H9 (cell line): Measurements from ENCODE around the gene TAF3. TPM values are rescaled to one million over a fixed set of nuclear protein-coding genes. Genes with fewer than 3 reads are reported as not detected.
A peak's percentile ranks its signal among the peaks of the same experiment; 100 is the strongest.

Source experiments
- DNase-seq: peaks from one replicate; pipeline ENCODE4 v3.0.0-alpha.2; 2017
- H2AFZ ChIP-seq: one replicate; pipeline ENCODE4 v1.6.1; 2013; ENCODE audit warnings: mild to moderate bottlenecking, low read length, control low read depth, moderate library complexity
- H2AK5ac ChIP-seq: 2 replicates; pipeline ENCODE4 v1.6.1; 2013; ENCODE audit warnings: low read length, control low read depth, mixed read lengths; ENCODE audit not compliant: insufficient read length
- H2BK120ac ChIP-seq: one replicate; pipeline ENCODE4 v1.6.1; 2013; ENCODE audit warnings: low read depth, mild to moderate bottlenecking, low read length, control low read depth, inconsistent platforms; ENCODE audit not compliant: poor library complexity, severe bottlenecking
- H2BK12ac ChIP-seq: 2 replicates; pipeline ENCODE4 v1.6.1; 2013; ENCODE audit warnings: low read length, control low read depth, mixed read lengths, low read depth; ENCODE audit not compliant: insufficient read length
- H2BK15ac ChIP-seq: 2 replicates; pipeline ENCODE4 v1.6.1; 2013; ENCODE audit warnings: low read depth, low read length, control low read depth
- H2BK20ac ChIP-seq: one replicate; pipeline ENCODE4 v1.6.1; 2013; ENCODE audit warnings: low read depth, mild to moderate bottlenecking, low read length, control low read depth, inconsistent platforms; ENCODE audit not compliant: poor library complexity, severe bottlenecking
- H2BK5ac ChIP-seq: 2 replicates; pipeline ENCODE4 v1.6.1; 2013; ENCODE audit warnings: low read length, control low read depth, mixed read lengths; ENCODE audit not compliant: insufficient read length
- H3K14ac ChIP-seq: 2 replicates; pipeline ENCODE4 v1.6.1; 2013; ENCODE audit warnings: low read length, control low read depth; ENCODE audit not compliant: insufficient read depth
- H3K18ac ChIP-seq: 2 replicates; pipeline ENCODE4 v1.6.1; 2013; ENCODE audit warnings: low read depth, mild to moderate bottlenecking, mixed read lengths, low read length, control low read depth; ENCODE audit not compliant: insufficient read length
- H3K23ac ChIP-seq: 2 replicates; pipeline ENCODE4 v1.6.1; 2013; ENCODE audit warnings: low read length, control low read depth, mixed read lengths, low read depth; ENCODE audit not compliant: insufficient read length
- H3K23me2 ChIP-seq: 2 replicates; pipeline ENCODE4 v1.6.1; 2013; ENCODE audit warnings: low read depth, mild to moderate bottlenecking, mixed read lengths, low read length, control low read depth; ENCODE audit not compliant: insufficient read length, poor library complexity, severe bottlenecking
- H3K27ac ChIP-seq: 2 replicates; pipeline ENCODE4 v1.5.1; 2013; ENCODE audit warnings: low read length, control low read depth, mixed read lengths, low read depth; ENCODE audit not compliant: insufficient read length
- H3K27me3 ChIP-seq: 2 replicates; pipeline ENCODE4 v1.6.1; 2013; ENCODE audit warnings: low read length, control low read depth, inconsistent platforms; ENCODE audit not compliant: insufficient read depth
- H3K4ac ChIP-seq: 2 replicates; pipeline ENCODE4 v1.6.1; 2013; ENCODE audit warnings: low read depth, mild to moderate bottlenecking, control low read depth, inconsistent platforms, low read length, moderate library complexity
- H3K4me1 ChIP-seq: 2 replicates; pipeline ENCODE4 v1.6.1; 2013; ENCODE audit warnings: low read length, control low read depth, inconsistent platforms; ENCODE audit not compliant: insufficient read depth
- H3K4me2 ChIP-seq: 2 replicates; pipeline ENCODE4 v1.6.1; 2013; ENCODE audit warnings: low read length, control low read depth, mixed read lengths; ENCODE audit not compliant: insufficient read length, insufficient read depth
- H3K56ac ChIP-seq: 2 replicates; pipeline ENCODE4 v1.6.1; 2013; ENCODE audit warnings: low read depth, mild to moderate bottlenecking, mixed read lengths, low read length, control low read depth; ENCODE audit not compliant: insufficient read length
- H3K79me1 ChIP-seq: 2 replicates; pipeline ENCODE4 v1.6.1; 2013; ENCODE audit warnings: low read depth, mild to moderate bottlenecking, moderate library complexity, low read length, control low read depth, inconsistent platforms; ENCODE audit not compliant: insufficient read depth, poor library complexity, severe bottlenecking
- H3K79me2 ChIP-seq: 2 replicates; pipeline ENCODE4 v1.6.1; 2013; ENCODE audit warnings: low read length, control low read depth, inconsistent platforms; ENCODE audit not compliant: insufficient read depth
- H3K9ac ChIP-seq: 2 replicates; pipeline ENCODE4 v1.6.1; 2013; ENCODE audit warnings: low read length, control low read depth, mixed read lengths; ENCODE audit not compliant: insufficient read length; ENCODE audit errors: extremely low read depth
- H3K9me3 ChIP-seq: one replicate; pipeline ENCODE4 v1.6.1; 2013; ENCODE audit warnings: low read depth, low read length, inconsistent platforms; ENCODE audit not compliant: control insufficient read depth
- H3T11ph ChIP-seq: one replicate; pipeline ENCODE4 v1.6.1; 2013; ENCODE audit warnings: mild to moderate bottlenecking, low read length, control low read depth, inconsistent platforms
- H4K20me1 ChIP-seq: one replicate; pipeline ENCODE4 v1.6.1; 2013; ENCODE audit not compliant: control insufficient read depth, insufficient read length, insufficient read depth
- H4K5ac ChIP-seq: 2 replicates; pipeline ENCODE4 v1.6.1; 2013; ENCODE audit warnings: low read depth, mild to moderate bottlenecking, mixed read lengths, low read length, control low read depth; ENCODE audit not compliant: insufficient read length
- H4K8ac ChIP-seq: replicated peaks from 2 replicates; pipeline ENCODE4 v1.6.1; 2013; ENCODE audit warnings: low read length, control low read depth, mixed read lengths, low read depth; ENCODE audit not compliant: insufficient read length
- H4K91ac ChIP-seq: 2 replicates; pipeline ENCODE4 v1.6.1; 2013; ENCODE audit warnings: low read depth, mild to moderate bottlenecking, moderate library complexity, mixed read lengths, low read length, control low read depth; ENCODE audit not compliant: insufficient read length
- H3K27ac Mint-ChIP-seq, 3 experiments: 2 replicates in 2 of 3; 3 replicates in 1 of 3; pipeline ENCODE4 v1.8.0; 2020 to 2021; ENCODE audit warnings: mixed read lengths in 3 of 3, mild to moderate bottlenecking in 1 of 3, moderate library complexity in 1 of 3
- H3K27me3 Mint-ChIP-seq: 2 replicates; pipeline ENCODE4 v1.8.0; 2021; ENCODE audit warnings: low read depth, mild to moderate bottlenecking, moderate library complexity, mixed read lengths
- H3K36me3 Mint-ChIP-seq, 3 experiments: 2 replicates in 2 of 3; 3 replicates in 1 of 3; pipeline ENCODE4 v1.8.0; 2020 to 2021; ENCODE audit warnings: low read depth in 3 of 3, mixed read lengths in 3 of 3; ENCODE audit not compliant: insufficient read depth in 1 of 3
- H3K4me1 Mint-ChIP-seq, 2 experiments: 2 replicates each; pipeline ENCODE4 v1.8.0; 2020; ENCODE audit warnings: mixed read lengths in 2 of 2
- H3K4me3 Mint-ChIP-seq, 2 experiments: 2 replicates in 1 of 2; 3 replicates in 1 of 2; pipeline ENCODE4 v1.8.0; 2020 to 2021; ENCODE audit warnings: mild to moderate bottlenecking in 2 of 2, mixed read lengths in 2 of 2, moderate library complexity in 1 of 2
- H3K9me3 Mint-ChIP-seq, 2 experiments: 2 replicates in 1 of 2; 3 replicates in 1 of 2; pipeline ENCODE4 v1.8.0; 2020; ENCODE audit warnings: mild to moderate bottlenecking in 2 of 2, mixed read lengths in 2 of 2, moderate library complexity in 1 of 2
- WGBS: extraction: QIAGEN DNeasy Blood & Tissue Kit; methylation state at CpG from one replicate; pipeline ENCODE4 v1.1.7; 2013; ENCODE audit warnings: missing lambda C conversion rate, low lambda C conversion rate, mixed read lengths; ENCODE audit not compliant: insufficient read length; ENCODE audit errors: extremely low coverage; 5-methylcytosine and 5-hydroxymethylcytosine counted together
- total RNA-seq: library from RNA; stranded (reverse); gene quantifications from 2 replicates; pipeline ENCODE4 v1.2.1, GENCODE V29; 2021
- TF ChIP-seq, protein P1 (sequence below): fragments of 200-600 bp; sonication (generic); conservative IDR thresholded peaks from 3 replicates; pipeline ENCODE4 v1.8.0; 2021; ENCODE audit warnings: antibody characterized with exemption, mild to moderate bottlenecking

The TAF3 gene
- total RNA-seq, 1 experiment from 2014 or later: 10.2 TPM

DNA sequence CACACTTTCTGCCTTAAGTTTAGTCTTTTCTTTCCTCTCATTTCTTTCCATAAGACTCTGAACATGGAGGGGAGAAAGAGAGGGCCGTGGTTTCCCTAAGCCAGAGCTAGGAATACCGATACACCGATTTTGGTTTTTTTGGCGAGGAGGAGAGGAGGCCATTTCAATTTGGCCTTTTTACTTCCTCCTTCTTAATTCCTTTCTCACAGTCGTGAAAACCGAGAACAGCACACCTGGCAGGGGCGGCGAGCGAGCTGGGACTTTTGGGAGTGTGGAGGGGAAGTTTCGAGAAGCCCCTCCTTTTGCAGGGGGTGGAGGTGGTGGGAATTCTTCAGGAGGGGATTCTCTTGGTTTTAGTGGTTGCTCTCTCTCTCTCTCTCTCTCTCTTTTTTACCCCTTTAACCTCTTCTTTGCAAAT is 242.4 kb downstream of the TAF3 start:
- no peak overlapping the region for H3K4ac ChIP-seq
- H3K27me3 Mint-ChIP-seq: peaks cover 99% of the 10 kb centered on the region

More for the DNA sequence above, 242.4 kb downstream of the TAF3 start:
- Histone ChIP-seq H4K5ac (no peak overlapping the region), H3K14ac (no peak overlapping the region), H3K9me3 (no peaks in the 10 kb centered on the region), H2BK15ac (no peak overlapping the region), H2BK5ac (no peak overlapping the region), H3K27me3 (peaks cover 77% of the 10 kb centered on the region), H2BK120ac (no peak overlapping the region), H2BK12ac (no peak overlapping the region), H3K79me2 (no peaks in the 10 kb centered on the region), H2AFZ (no peak overlapping the region), H4K91ac (no peak overlapping the region), H3K56ac (no peak overlapping the region), H2AK5ac (no peak overlapping the region), H3K79me1 (no peaks in the 10 kb centered on the region), H3K23ac (no peak overlapping the region), H2BK20ac (no peak overlapping the region), H4K8ac (no peak overlapping the region), H3K18ac (no peak overlapping the region), H4K20me1 (no peaks in the 10 kb centered on the region), H3K4me2 (peak overlapping the region; percentile 48), H3K9ac (no peak overlapping the region), H3T11ph (no peak overlapping the region), H3K23me2 (peaks cover 29% of the 10 kb centered on the region), H3K27ac (no peak overlapping the region), H3K4me1 (peaks cover 18% of the 10 kb centered on the region; the same call in 1 of the 2 replicates)
- DNase-seq: no peak
- H3K36me3 Mint-ChIP-seq: no peaks in the 10 kb centered on the region; a peak in 1 of 7 replicates
- H3K4me3 Mint-ChIP-seq: peak overlapping the region in 1 of 2 experiments; percentile 73; a peak in 4 of 5 replicates
- H3K9me3 Mint-ChIP-seq: no peaks in the 10 kb centered on the region; a peak in 1 of 5 replicates
- 0 out of 7 replicates have a peak overlapping the region, but pooled peaks of 1 of the 3 experiments have one; percentile 23 for H3K27ac Mint-ChIP-seq
- WGBS: no CpG with 5 or more reads among the region's 10 CpGs
- TF ChIP-seq, protein P1, sequence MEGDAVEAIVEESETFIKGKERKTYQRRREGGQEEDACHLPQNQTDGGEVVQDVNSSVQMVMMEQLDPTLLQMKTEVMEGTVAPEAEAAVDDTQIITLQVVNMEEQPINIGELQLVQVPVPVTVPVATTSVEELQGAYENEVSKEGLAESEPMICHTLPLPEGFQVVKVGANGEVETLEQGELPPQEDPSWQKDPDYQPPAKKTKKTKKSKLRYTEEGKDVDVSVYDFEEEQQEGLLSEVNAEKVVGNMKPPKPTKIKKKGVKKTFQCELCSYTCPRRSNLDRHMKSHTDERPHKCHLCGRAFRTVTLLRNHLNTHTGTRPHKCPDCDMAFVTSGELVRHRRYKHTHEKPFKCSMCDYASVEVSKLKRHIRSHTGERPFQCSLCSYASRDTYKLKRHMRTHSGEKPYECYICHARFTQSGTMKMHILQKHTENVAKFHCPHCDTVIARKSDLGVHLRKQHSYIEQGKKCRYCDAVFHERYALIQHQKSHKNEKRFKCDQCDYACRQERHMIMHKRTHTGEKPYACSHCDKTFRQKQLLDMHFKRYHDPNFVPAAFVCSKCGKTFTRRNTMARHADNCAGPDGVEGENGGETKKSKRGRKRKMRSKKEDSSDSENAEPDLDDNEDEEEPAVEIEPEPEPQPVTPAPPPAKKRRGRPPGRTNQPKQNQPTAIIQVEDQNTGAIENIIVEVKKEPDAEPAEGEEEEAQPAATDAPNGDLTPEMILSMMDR: no peak
- peaks cover 79 to 88% of the 10 kb centered on the region in 2 experiments for H3K4me1 Mint-ChIP-seq
